Mesendoderm (in vitro differentiated cells): Measurements from ENCODE around the gene MYH13.
A peak's percentile ranks its signal among the peaks of the same experiment; 100 is the strongest.

ENCODE experiments used
- DNase-seq: peaks from one replicate; pipeline ENCODE4 v3.0.0; 2013
- H2AK5ac ChIP-seq: 2 replicates; pipeline ENCODE4 v1.6.1; 2013; ENCODE audit warnings: low read length, inconsistent platforms
- H2BK120ac ChIP-seq: 2 replicates; pipeline ENCODE4 v1.6.1; 2013; ENCODE audit warnings: low read depth, mild to moderate bottlenecking, low read length, moderate library complexity, mixed read lengths
- H2BK15ac ChIP-seq: replicated peaks from 2 replicates; pipeline ENCODE4 v1.6.1; 2013; ENCODE audit warnings: low read depth, mild to moderate bottlenecking, moderate library complexity
- H2BK5ac ChIP-seq: 2 replicates; pipeline ENCODE4 v1.6.1; 2013; ENCODE audit warnings: low read length, inconsistent platforms
- H3K18ac ChIP-seq: 2 replicates; pipeline ENCODE4 v1.6.1; 2013; ENCODE audit warnings: mild to moderate bottlenecking, low read length, mixed read lengths
- H3K23ac ChIP-seq: one replicate; pipeline ENCODE4 v1.6.1; 2013; ENCODE audit warnings: low read length
- H3K27ac ChIP-seq: 2 replicates; pipeline ENCODE4 v1.5.1; 2013; ENCODE audit warnings: low read depth, mild to moderate bottlenecking, inconsistent platforms, low read length, moderate library complexity
- H3K27me3 ChIP-seq: 2 replicates; pipeline ENCODE4 v1.6.1; 2013; ENCODE audit warnings: low read length, control low read depth, mild to moderate bottlenecking, inconsistent platforms; ENCODE audit not compliant: insufficient read depth, poor library complexity
- H3K36me3 ChIP-seq: 2 replicates; pipeline ENCODE4 v1.6.1; 2013; ENCODE audit warnings: low read length, inconsistent platforms; ENCODE audit not compliant: control insufficient read depth, insufficient read depth
- H3K4ac ChIP-seq: one replicate; pipeline ENCODE4 v1.6.1; 2013; ENCODE audit warnings: low read depth, mild to moderate bottlenecking, low read length, moderate library complexity
- H3K4me1 ChIP-seq: 2 replicates; pipeline ENCODE4 v1.6.1; 2013; ENCODE audit warnings: low read depth, low read length, inconsistent platforms; ENCODE audit not compliant: control insufficient read depth
- H3K4me2 ChIP-seq: 2 replicates; pipeline ENCODE4 v1.6.1; 2013; ENCODE audit warnings: low read length
- H3K4me3 ChIP-seq: 2 replicates; pipeline ENCODE4 v1.5.1; 2013; ENCODE audit warnings: mild to moderate bottlenecking, low read length
- H3K56ac ChIP-seq: one replicate; pipeline ENCODE4 v1.6.1; 2013; ENCODE audit warnings: low read length
- H3K79me1 ChIP-seq: 2 replicates; pipeline ENCODE4 v1.6.1; 2013; ENCODE audit warnings: low read length, inconsistent platforms
- H3K79me2 ChIP-seq: 2 replicates; pipeline ENCODE4 v1.6.1; 2013; ENCODE audit warnings: mild to moderate bottlenecking, low read length; ENCODE audit not compliant: control insufficient read depth, insufficient read depth
- H3K9ac ChIP-seq: 2 replicates; pipeline ENCODE4 v1.6.1; 2013; ENCODE audit warnings: low read length, inconsistent platforms
- H4K5ac ChIP-seq: one replicate; pipeline ENCODE4 v1.6.1; 2013; ENCODE audit warnings: low read length
- H4K8ac ChIP-seq: one replicate; pipeline ENCODE4 v1.6.1; 2013; ENCODE audit warnings: low read depth, mild to moderate bottlenecking, control low read depth, low read length, moderate library complexity
- WGBS: extraction: QIAGEN DNeasy Blood & Tissue Kit; methylation state at CpG from one replicate; pipeline ENCODE4 v1.1.7; 2013; ENCODE audit warnings: low lambda C conversion rate, missing lambda C conversion rate; ENCODE audit not compliant: insufficient coverage; ENCODE audit errors: extremely low coverage; 5-methylcytosine and 5-hydroxymethylcytosine counted together

Gene MYH13

GRCh38 chr17:10357768-10358167, 15.0 kb downstream of the MYH13 start:
- H2BK15ac ChIP-seq, result no peak overlapping the region
- H2BK120ac ChIP-seq, result no peak overlapping the region
- no peaks in the 10 kb centered on the region for H3K79me1 ChIP-seq
- H3K4me3 ChIP-seq, result no peak overlapping the region
- peak; percentile 63 for DNase-seq
- H3K4me2 ChIP-seq, result no peak overlapping the region
- no peak overlapping the region for H4K5ac ChIP-seq
- H3K18ac ChIP-seq, result no peak overlapping the region
- no peak overlapping the region for H3K56ac ChIP-seq
- no peaks in the 10 kb centered on the region for H3K27me3 ChIP-seq
- H4K8ac ChIP-seq, result no peak overlapping the region
- no peak overlapping the region for H3K27ac ChIP-seq
- H3K36me3 ChIP-seq, result no peaks in the 10 kb centered on the region
- no peaks in the 10 kb centered on the region for H3K4me1 ChIP-seq
- WGBS, result no CpG with 5 or more reads among the region's 4 CpGs
- H2BK5ac ChIP-seq, result no peak overlapping the region
- H3K79me2 ChIP-seq, result no peaks in the 10 kb centered on the region
- no peak overlapping the region for H2AK5ac ChIP-seq
- H3K9ac ChIP-seq, result no peak overlapping the region
- no peak overlapping the region for H3K23ac ChIP-seq
- H3K4ac ChIP-seq, result no peak overlapping the region

GRCh38 chr17:10354651-10355050, 18.2 kb downstream of the MYH13 start:
- no CpG with 5 or more reads among the region's 9 CpGs for WGBS
- Histone ChIP-seq H3K4ac (no peak overlapping the region), H3K4me1 (no peaks in the 10 kb centered on the region), H3K36me3 (no peaks in the 10 kb centered on the region), H3K4me2 (no peak overlapping the region), H2BK5ac (no peak overlapping the region), H2AK5ac (no peak overlapping the region), H3K27ac (no peak overlapping the region), H2BK15ac (no peak overlapping the region), H3K18ac (no peak overlapping the region), H3K4me3 (no peak overlapping the region), H3K27me3 (no peaks in the 10 kb centered on the region), H3K56ac (no peak overlapping the region), H3K79me2 (no peaks in the 10 kb centered on the region), H4K8ac (no peak overlapping the region), H3K9ac (no peak overlapping the region), H2BK120ac (no peak overlapping the region), H3K79me1 (no peaks in the 10 kb centered on the region), H4K5ac (no peak overlapping the region), H3K23ac (no peak overlapping the region)
- DNase-seq, result no peak

GRCh38 chr17:10352893-10353292, 19.9 kb downstream of the MYH13 start:
- H3K18ac ChIP-seq, result no peak overlapping the region
- no peak overlapping the region for H4K5ac ChIP-seq
- H3K4me2 ChIP-seq, result no peak overlapping the region
- peak; percentile 7 for DNase-seq
- H3K27ac ChIP-seq, result no peak overlapping the region
- H3K79me2 ChIP-seq, result no peaks in the 10 kb centered on the region
- H2BK15ac ChIP-seq, result no peak overlapping the region
- H3K27me3 ChIP-seq, result no peaks in the 10 kb centered on the region
- no peak overlapping the region for H2BK5ac ChIP-seq
- no peak overlapping the region for H2BK120ac ChIP-seq
- no peak overlapping the region for H4K8ac ChIP-seq
- H3K79me1 ChIP-seq, result no peaks in the 10 kb centered on the region
- H3K9ac ChIP-seq, result no peak overlapping the region
- no peak overlapping the region for H3K56ac ChIP-seq
- no peak overlapping the region for H3K4me3 ChIP-seq
- no peak overlapping the region for H3K4ac ChIP-seq
- no peaks in the 10 kb centered on the region for H3K36me3 ChIP-seq
- H3K4me1 ChIP-seq, result no peaks in the 10 kb centered on the region
- H3K23ac ChIP-seq, result no peak overlapping the region
- no peak overlapping the region for H2AK5ac ChIP-seq

GRCh38 chr17:10349403-10349802, 23.4 kb downstream of the MYH13 start:
- Histone ChIP-seq H3K56ac (no peak overlapping the region), H3K4me1 (no peaks in the 10 kb centered on the region), H3K18ac (no peak overlapping the region), H3K9ac (no peak overlapping the region), H3K4me3 (no peak overlapping the region), H2BK5ac (no peak overlapping the region), H3K27me3 (no peaks in the 10 kb centered on the region), H3K27ac (no peak overlapping the region), H4K5ac (no peak overlapping the region), H4K8ac (no peak overlapping the region), H2AK5ac (no peak overlapping the region), H2BK120ac (no peak overlapping the region), H3K79me2 (no peaks in the 10 kb centered on the region), H2BK15ac (no peak overlapping the region), H3K23ac (no peak overlapping the region), H3K4ac (no peak overlapping the region), H3K4me2 (no peak overlapping the region), H3K79me1 (no peaks in the 10 kb centered on the region), H3K36me3 (no peaks in the 10 kb centered on the region)
- DNase-seq, result peak; percentile 58
- no CpG with 5 or more reads among the region's 1 CpG for WGBS

- H3K23ac ChIP-seq, result no peak overlapping the region
- H3K4ac ChIP-seq, result no peak overlapping the region
- no peak overlapping the region for H3K4me2 ChIP-seq
- no peak overlapping the region for H3K18ac ChIP-seq
- no peak overlapping the region for H4K5ac ChIP-seq
- H2AK5ac ChIP-seq, result no peak overlapping the region
- no peaks in the 10 kb centered on the region for H3K79me2 ChIP-seq
- no peaks in the 10 kb centered on the region for H3K27me3 ChIP-seq
- no peak for DNase-seq
- H3K56ac ChIP-seq, result no peak overlapping the region
- no peak overlapping the region for H3K9ac ChIP-seq
- H2BK15ac ChIP-seq, result no peak overlapping the region
- no CpG with 5 or more reads among the region's 3 CpGs for WGBS
- no peak overlapping the region for H2BK5ac ChIP-seq
- H3K36me3 ChIP-seq, result no peaks in the 10 kb centered on the region
- H4K8ac ChIP-seq, result no peak overlapping the region
- H2BK120ac ChIP-seq, result no peak overlapping the region
- H3K79me1 ChIP-seq, result no peaks in the 10 kb centered on the region
- no peak overlapping the region for H3K27ac ChIP-seq
- H3K4me1 ChIP-seq, result no peaks in the 10 kb centered on the region
- H3K4me3 ChIP-seq, result no peak overlapping the region
Observed at GRCh38 chr17:10344816-10345215, 28.0 kb downstream of the MYH13 start.

- Histone ChIP-seq H3K4me2 (no peak overlapping the region), H2AK5ac (no peak overlapping the region), H3K9ac (no peak overlapping the region), H3K36me3 (no peaks in the 10 kb centered on the region), H2BK120ac (no peak overlapping the region), H3K4me3 (no peak overlapping the region), H4K8ac (no peak overlapping the region), H3K18ac (no peak overlapping the region), H3K27me3 (no peaks in the 10 kb centered on the region), H3K4me1 (no peaks in the 10 kb centered on the region), H2BK5ac (no peak overlapping the region), H4K5ac (no peak overlapping the region), H3K23ac (no peak overlapping the region), H2BK15ac (no peak overlapping the region), H3K27ac (no peak overlapping the region), H3K56ac (no peak overlapping the region), H3K79me2 (no peaks in the 10 kb centered on the region), H3K4ac (no peak overlapping the region), H3K79me1 (no peaks in the 10 kb centered on the region)
- no peak for DNase-seq
- WGBS, result no CpG with 5 or more reads among the region's 8 CpGs
Observed at GRCh38 chr17:10339051-10339450, 33.8 kb downstream of the MYH13 start.
